PC-3 (cell line): Measurements from ENCODE around the gene GPC5.

Source experiments
- EZH2phosphoT487 ChIP-seq: fragments of 300-600 bp; sonication (generic); IDR thresholded peaks from 2 replicates; pipeline ENCODE4 v1.6.1; 2018; ENCODE audit warnings: mild to moderate bottlenecking, antibody characterized with exemption, low read length, borderline replicate concordance
- TF ChIP-seq, protein P1 (sequence below): fragments of 300-600 bp; sonication (generic); conservative IDR thresholded peaks from 2 replicates; pipeline ENCODE4 v1.5.1; 2017; ENCODE audit warnings: antibody characterized with exemption, low read depth, mild to moderate bottlenecking, low read length

DNA sequence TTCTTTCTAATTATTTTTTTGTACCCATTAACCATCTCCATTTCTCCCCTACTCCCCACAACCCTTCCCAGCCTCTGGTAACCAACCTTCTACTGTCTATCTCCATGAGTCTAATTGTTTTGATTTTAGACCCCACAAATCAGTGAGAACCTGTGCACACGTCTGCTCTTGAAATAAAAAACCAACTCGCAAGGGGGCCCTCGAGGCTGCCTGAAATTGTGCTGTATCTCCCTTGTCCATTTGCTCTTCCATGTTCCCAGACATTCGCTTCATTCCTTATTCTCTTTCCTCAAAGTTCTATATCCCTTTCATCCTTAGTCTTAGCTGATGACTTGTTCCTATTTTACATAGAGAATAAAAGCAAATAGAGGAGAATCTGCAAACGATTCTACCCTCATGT, 95.0 kb downstream of the GPC5 start:
- TF ChIP-seq, protein P1, sequence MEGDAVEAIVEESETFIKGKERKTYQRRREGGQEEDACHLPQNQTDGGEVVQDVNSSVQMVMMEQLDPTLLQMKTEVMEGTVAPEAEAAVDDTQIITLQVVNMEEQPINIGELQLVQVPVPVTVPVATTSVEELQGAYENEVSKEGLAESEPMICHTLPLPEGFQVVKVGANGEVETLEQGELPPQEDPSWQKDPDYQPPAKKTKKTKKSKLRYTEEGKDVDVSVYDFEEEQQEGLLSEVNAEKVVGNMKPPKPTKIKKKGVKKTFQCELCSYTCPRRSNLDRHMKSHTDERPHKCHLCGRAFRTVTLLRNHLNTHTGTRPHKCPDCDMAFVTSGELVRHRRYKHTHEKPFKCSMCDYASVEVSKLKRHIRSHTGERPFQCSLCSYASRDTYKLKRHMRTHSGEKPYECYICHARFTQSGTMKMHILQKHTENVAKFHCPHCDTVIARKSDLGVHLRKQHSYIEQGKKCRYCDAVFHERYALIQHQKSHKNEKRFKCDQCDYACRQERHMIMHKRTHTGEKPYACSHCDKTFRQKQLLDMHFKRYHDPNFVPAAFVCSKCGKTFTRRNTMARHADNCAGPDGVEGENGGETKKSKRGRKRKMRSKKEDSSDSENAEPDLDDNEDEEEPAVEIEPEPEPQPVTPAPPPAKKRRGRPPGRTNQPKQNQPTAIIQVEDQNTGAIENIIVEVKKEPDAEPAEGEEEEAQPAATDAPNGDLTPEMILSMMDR, result no peak
- no peak for TF ChIP-seq EZH2phosphoT487
